Measurements from ENCODE around the gene GPHN.

GPHN gene

GRCh38 chr14:66982247-66982646 is 474.3 kb downstream of the GPHN start:
- Histone ChIP-seq H3K4me1 (ENCODE audit: control insufficient read depth in 5 of 5, insufficient read depth in 5 of 5, low read length in 5 of 5) (peaks cover 0 to 7% (median 0%) of the 10 kb centered on the region in 5 donors), H3K27ac (ENCODE audit: low read depth, low read length) (no peak overlapping the region), H3K4me3 (ENCODE audit: low read depth in 1 of 5, low read length in 5 of 5) (no peak overlapping the region), H3K9ac (ENCODE audit: low read length in 5 of 5) (no peak overlapping the region), H3K9me3 (ENCODE audit: control insufficient read depth in 5 of 5, low read length in 5 of 5) (no peaks in the 10 kb centered on the region), H3K27me3 (ENCODE audit: control insufficient read depth in 5 of 5, insufficient read depth in 4 of 5, low read length in 5 of 5) (no peaks in the 10 kb centered on the region), H3K36me3 (ENCODE audit: control insufficient read depth in 5 of 5, insufficient read depth in 5 of 5, low read length in 5 of 5) (peaks cover 0 to 3% (median 0%) of the 10 kb centered on the region in 5 donors)

- H3K27ac ChIP-seq (ENCODE audit: low read depth, low read length) = no peak overlapping the region
- H3K9me3 ChIP-seq (ENCODE audit: control insufficient read depth in 5 of 5, low read length in 5 of 5) = no peaks in the 10 kb centered on the region
- H3K36me3 ChIP-seq (ENCODE audit: control insufficient read depth in 5 of 5, insufficient read depth in 5 of 5, low read length in 5 of 5) = peaks cover 0 to 4% (median 0%) of the 10 kb centered on the region in 5 donors
- H3K4me3 ChIP-seq (ENCODE audit: low read depth in 1 of 5, low read length in 5 of 5) = no peak overlapping the region
- no peaks in the 10 kb centered on the region for H3K27me3 ChIP-seq (ENCODE audit: control insufficient read depth in 5 of 5, insufficient read depth in 4 of 5, low read length in 5 of 5)
- no peaks in the 10 kb centered on the region for H3K4me1 ChIP-seq (ENCODE audit: control insufficient read depth in 5 of 5, insufficient read depth in 5 of 5, low read length in 5 of 5)
- H3K9ac ChIP-seq (ENCODE audit: low read length in 5 of 5) = no peak overlapping the region
Measured at GRCh38 chr14:66992776-66993175, 484.8 kb downstream of the GPHN start.

GRCh38 chr14:66993512-66993911 is 485.6 kb downstream of the GPHN start:
- Histone ChIP-seq H3K4me3 (ENCODE audit: low read depth in 1 of 5, low read length in 5 of 5) (no peak overlapping the region), H3K36me3 (ENCODE audit: control insufficient read depth in 5 of 5, insufficient read depth in 5 of 5, low read length in 5 of 5) (peaks cover 0 to 4% (median 3%) of the 10 kb centered on the region in 5 donors), H3K27ac (ENCODE audit: low read depth, low read length) (no peak overlapping the region), H3K4me1 (ENCODE audit: control insufficient read depth in 5 of 5, insufficient read depth in 5 of 5, low read length in 5 of 5) (no peaks in the 10 kb centered on the region), H3K9ac (ENCODE audit: low read length in 5 of 5) (no peak overlapping the region), H3K27me3 (ENCODE audit: control insufficient read depth in 5 of 5, insufficient read depth in 4 of 5, low read length in 5 of 5) (no peaks in the 10 kb centered on the region), H3K9me3 (ENCODE audit: control insufficient read depth in 5 of 5, low read length in 5 of 5) (no peaks in the 10 kb centered on the region)

GRCh38 chr14:66998013-66998412 is 490.1 kb downstream of the GPHN start:
- no peaks in the 10 kb centered on the region for H3K27me3 ChIP-seq (ENCODE audit: control insufficient read depth in 5 of 5, insufficient read depth in 4 of 5, low read length in 5 of 5)
- no peaks in the 10 kb centered on the region for H3K4me1 ChIP-seq (ENCODE audit: control insufficient read depth in 5 of 5, insufficient read depth in 5 of 5, low read length in 5 of 5)
- H3K36me3 ChIP-seq (ENCODE audit: control insufficient read depth in 5 of 5, insufficient read depth in 5 of 5, low read length in 5 of 5) = peaks cover 0 to 4% (median 3%) of the 10 kb centered on the region in 5 donors
- no peak overlapping the region for H3K27ac ChIP-seq (ENCODE audit: low read depth, low read length)
- no peak overlapping the region for H3K9ac ChIP-seq (ENCODE audit: low read length in 5 of 5)
- H3K9me3 ChIP-seq (ENCODE audit: control insufficient read depth in 5 of 5, low read length in 5 of 5) = no peaks in the 10 kb centered on the region
- H3K4me3 ChIP-seq (ENCODE audit: low read depth in 1 of 5, low read length in 5 of 5) = no peak overlapping the region

- Histone ChIP-seq H3K9ac (ENCODE audit: low read length in 5 of 5) (no peak overlapping the region), H3K27me3 (ENCODE audit: control insufficient read depth in 5 of 5, insufficient read depth in 4 of 5, low read length in 5 of 5) (no peaks in the 10 kb centered on the region), H3K36me3 (ENCODE audit: control insufficient read depth in 5 of 5, insufficient read depth in 5 of 5, low read length in 5 of 5) (peaks cover 0 to 3% (median 0%) of the 10 kb centered on the region in 5 donors), H3K4me1 (ENCODE audit: control insufficient read depth in 5 of 5, insufficient read depth in 5 of 5, low read length in 5 of 5) (no peaks in the 10 kb centered on the region), H3K4me3 (ENCODE audit: low read depth in 1 of 5, low read length in 5 of 5) (no peak overlapping the region), H3K9me3 (ENCODE audit: control insufficient read depth in 5 of 5, low read length in 5 of 5) (no peaks in the 10 kb centered on the region), H3K27ac (ENCODE audit: low read depth, low read length) (no peak overlapping the region)
Measured at GRCh38 chr14:66999978-67000377, 492.0 kb downstream of the GPHN start.

GRCh38 chr14:67002994-67003753 is 495.2 kb downstream of the GPHN start:
- no peaks in the 10 kb centered on the region for H3K9me3 ChIP-seq (ENCODE audit: control insufficient read depth in 5 of 5, low read length in 5 of 5)
- H3K27ac ChIP-seq (ENCODE audit: low read depth, low read length) = no peak overlapping the region
- no peak overlapping the region for H3K4me3 ChIP-seq (ENCODE audit: low read depth in 1 of 5, low read length in 5 of 5)
- no peaks in the 10 kb centered on the region for H3K4me1 ChIP-seq (ENCODE audit: control insufficient read depth in 5 of 5, insufficient read depth in 5 of 5, low read length in 5 of 5)
- H3K27me3 ChIP-seq (ENCODE audit: control insufficient read depth in 5 of 5, insufficient read depth in 4 of 5, low read length in 5 of 5) = no peaks in the 10 kb centered on the region
- no peak overlapping the region for H3K9ac ChIP-seq (ENCODE audit: low read length in 5 of 5)
- peaks cover 0 to 7% (median 0%) of the 10 kb centered on the region in 5 donors for H3K36me3 ChIP-seq (ENCODE audit: control insufficient read depth in 5 of 5, insufficient read depth in 5 of 5, low read length in 5 of 5)

GRCh38 chr14:67004521-67004920 is 496.6 kb downstream of the GPHN start:
- H3K4me1 ChIP-seq (ENCODE audit: control insufficient read depth in 5 of 5, insufficient read depth in 5 of 5, low read length in 5 of 5) = no peaks in the 10 kb centered on the region
- no peaks in the 10 kb centered on the region for H3K27me3 ChIP-seq (ENCODE audit: control insufficient read depth in 5 of 5, insufficient read depth in 4 of 5, low read length in 5 of 5)
- no peak overlapping the region for H3K27ac ChIP-seq (ENCODE audit: low read depth, low read length)
- no peak overlapping the region for H3K9ac ChIP-seq (ENCODE audit: low read length in 5 of 5)
- no peaks in the 10 kb centered on the region for H3K9me3 ChIP-seq (ENCODE audit: control insufficient read depth in 5 of 5, low read length in 5 of 5)
- no peak overlapping the region for H3K4me3 ChIP-seq (ENCODE audit: low read depth in 1 of 5, low read length in 5 of 5)
- peaks cover 0 to 9% (median 0%) of the 10 kb centered on the region in 5 donors for H3K36me3 ChIP-seq (ENCODE audit: control insufficient read depth in 5 of 5, insufficient read depth in 5 of 5, low read length in 5 of 5)

- Histone ChIP-seq H3K27me3 (ENCODE audit: control insufficient read depth in 5 of 5, insufficient read depth in 4 of 5, low read length in 5 of 5) (no peaks in the 10 kb centered on the region), H3K4me3 (ENCODE audit: low read depth in 1 of 5, low read length in 5 of 5) (no peak overlapping the region), H3K27ac (ENCODE audit: low read depth, low read length) (no peak overlapping the region), H3K9ac (ENCODE audit: low read length in 5 of 5) (no peak overlapping the region), H3K4me1 (ENCODE audit: control insufficient read depth in 5 of 5, insufficient read depth in 5 of 5, low read length in 5 of 5) (no peaks in the 10 kb centered on the region), H3K36me3 (ENCODE audit: control insufficient read depth in 5 of 5, insufficient read depth in 5 of 5, low read length in 5 of 5) (peaks cover 0 to 9% (median 0%) of the 10 kb centered on the region in 5 donors), H3K9me3 (ENCODE audit: control insufficient read depth in 5 of 5, low read length in 5 of 5) (no peaks in the 10 kb centered on the region)
Measured at GRCh38 chr14:67010602-67011001, 502.7 kb downstream of the GPHN start.

GRCh38 chr14:67016856-67017255 is 508.9 kb downstream of the GPHN start:
- Histone ChIP-seq H3K9ac (ENCODE audit: low read length in 5 of 5) (no peak overlapping the region), H3K4me3 (ENCODE audit: low read depth in 1 of 5, low read length in 5 of 5) (no peak overlapping the region), H3K27ac (ENCODE audit: low read depth, low read length) (no peak overlapping the region), H3K36me3 (ENCODE audit: control insufficient read depth in 5 of 5, insufficient read depth in 5 of 5, low read length in 5 of 5) (peaks cover 0 to 4% (median 0%) of the 10 kb centered on the region in 5 donors), H3K9me3 (ENCODE audit: control insufficient read depth in 5 of 5, low read length in 5 of 5) (no peaks in the 10 kb centered on the region), H3K4me1 (ENCODE audit: control insufficient read depth in 5 of 5, insufficient read depth in 5 of 5, low read length in 5 of 5) (no peaks in the 10 kb centered on the region), H3K27me3 (ENCODE audit: control insufficient read depth in 5 of 5, insufficient read depth in 4 of 5, low read length in 5 of 5) (no peaks in the 10 kb centered on the region)

GRCh38 chr14:67018720-67019119 is 510.8 kb downstream of the GPHN start:
- peaks cover 0 to 5% (median 0%) of the 10 kb centered on the region in 5 donors for H3K36me3 ChIP-seq (ENCODE audit: control insufficient read depth in 5 of 5, insufficient read depth in 5 of 5, low read length in 5 of 5)
- H3K9me3 ChIP-seq (ENCODE audit: control insufficient read depth in 5 of 5, low read length in 5 of 5) = no peaks in the 10 kb centered on the region
- no peaks in the 10 kb centered on the region for H3K4me1 ChIP-seq (ENCODE audit: control insufficient read depth in 5 of 5, insufficient read depth in 5 of 5, low read length in 5 of 5)
- H3K27me3 ChIP-seq (ENCODE audit: control insufficient read depth in 5 of 5, insufficient read depth in 4 of 5, low read length in 5 of 5) = no peaks in the 10 kb centered on the region
- H3K27ac ChIP-seq (ENCODE audit: low read depth, low read length) = no peak overlapping the region
- no peak overlapping the region for H3K9ac ChIP-seq (ENCODE audit: low read length in 5 of 5)
- H3K4me3 ChIP-seq (ENCODE audit: low read depth in 1 of 5, low read length in 5 of 5) = no peak overlapping the region

Data from subcutaneous abdominal adipose tissue (tissue), 5 donors.